Liver (tissue), 9 donors: ENCODE results near the gene SMOC2. TPM values are rescaled to one million over a fixed set of nuclear protein-coding genes. Genes with fewer than 3 reads are reported as not detected.
A peak's percentile ranks its signal among the peaks of the same experiment; 100 is the strongest.

Experiments
- DNase-seq: peaks from one replicate; pipeline ENCODE4 v3.0.0-alpha.2; 2017; ENCODE audit warnings: low spot score
- H3K27ac ChIP-seq, 2 donors: one replicate each; pipeline ENCODE4 v1.7.0; 2013; ENCODE audit warnings: inconsistent platforms in 2 of 2, low read length in 2 of 2, control low read depth in 1 of 2, low read depth in 1 of 2, mild to moderate bottlenecking in 1 of 2
- H3K27me3 ChIP-seq, 4 donors: one replicate each; pipeline versions ENCODE4 v1.6.1 to v1.7.0; 2013; ENCODE audit warnings: low read length in 3 of 4, inconsistent platforms in 1 of 4, mild to moderate bottlenecking in 1 of 4, moderate library complexity in 1 of 4; ENCODE audit not compliant: control insufficient read depth in 4 of 4, insufficient read depth in 4 of 4
- H3K36me3 ChIP-seq, 4 donors: one replicate each; pipeline versions ENCODE4 v1.6.1 to v1.7.0; 2013; ENCODE audit warnings: low read length in 3 of 4, mild to moderate bottlenecking in 3 of 4, low read depth in 1 of 4, moderate library complexity in 1 of 4; ENCODE audit not compliant: control insufficient read depth in 4 of 4, insufficient read depth in 3 of 4
- H3K4me1 ChIP-seq, 4 donors: one replicate each; pipeline versions ENCODE4 v1.6.1 to v1.7.0; 2013; ENCODE audit warnings: low read length in 3 of 4, mild to moderate bottlenecking in 3 of 4, moderate library complexity in 1 of 4; ENCODE audit not compliant: control insufficient read depth in 4 of 4, insufficient read depth in 4 of 4
- H3K4me3 ChIP-seq, 3 donors: one replicate each; pipeline versions ENCODE4 v1.6.1 to v1.7.0; 2013; ENCODE audit warnings: low read length in 3 of 3, control low read depth in 1 of 3, low read depth in 1 of 3, mild to moderate bottlenecking in 1 of 3
- H3K9ac ChIP-seq, 2 donors: one replicate each; pipeline ENCODE4 v1.7.0; 2013; ENCODE audit warnings: low read length in 2 of 2, mild to moderate bottlenecking in 2 of 2, moderate library complexity in 2 of 2, control low read depth in 1 of 2, low read depth in 1 of 2
- H3K9me3 ChIP-seq, 4 donors: one replicate each; pipeline versions ENCODE4 v1.6.1 to v1.7.0; 2013; ENCODE audit warnings: low read length in 3 of 4; ENCODE audit not compliant: control insufficient read depth in 4 of 4
- FOXA1 ChIP-seq: IDR thresholded peaks from 2 replicates; pipeline ENCODE4 v1.6.1; 2016; ENCODE audit warnings: antibody characterized with exemption
- FOXA2 ChIP-seq: IDR thresholded peaks from 2 replicates; pipeline ENCODE4 v1.6.1; 2016; ENCODE audit warnings: antibody characterized with exemption
- GABPA ChIP-seq, 2 donors: IDR thresholded peaks in 1 of 2; conservative IDR thresholded peaks in 1 of 2; 2 replicates each; pipeline ENCODE4 v1.6.1; 2016; ENCODE audit warnings: antibody characterized with exemption in 2 of 2, mild to moderate bottlenecking in 1 of 2, moderate library complexity in 1 of 2
- MAX ChIP-seq: IDR thresholded peaks from 2 replicates; pipeline ENCODE4 v1.6.1; 2016; ENCODE audit warnings: antibody characterized with exemption
- REST ChIP-seq: IDR thresholded peaks from 2 replicates; pipeline ENCODE4 v1.6.1; 2016; ENCODE audit warnings: antibody characterized with exemption, mild to moderate bottlenecking
- RXRA ChIP-seq, 2 donors: IDR thresholded peaks; 2 replicates each; pipeline ENCODE4 v1.6.1; 2017 to 2018; ENCODE audit warnings: antibody characterized with exemption in 2 of 2, mild to moderate bottlenecking in 1 of 2
- SP1 ChIP-seq: IDR thresholded peaks from 2 replicates; pipeline ENCODE4 v1.6.1; 2018; ENCODE audit warnings: antibody characterized with exemption, mild to moderate bottlenecking
- YY1 ChIP-seq: IDR thresholded peaks from 2 replicates; pipeline ENCODE4 v1.6.1; 2016; ENCODE audit warnings: antibody characterized with exemption, mild to moderate bottlenecking
- ZBTB33 ChIP-seq: IDR thresholded peaks from 2 replicates; pipeline ENCODE4 v1.6.1; 2016; ENCODE audit warnings: antibody characterized with exemption
- WGBS: extraction: QIAGEN DNeasy Blood & Tissue Kit; methylation state at CpG from one replicate; pipeline ENCODE4 v1.1.7; 2013; 5-methylcytosine and 5-hydroxymethylcytosine counted together
- polyA plus RNA-seq, 2 donors: library from polyadenylated mRNA; stranded (reverse) in 1 of 2; unstranded in 1 of 2; fragments of 200-250 nt in 1 of 2; fragments of >200 nt in 1 of 2; fragmentation: Nextera tagmentation in 1 of 2; extraction: Ambion mirVana in 1 of 2; gene quantifications; one replicate each; pipeline versions ENCODE4 v1.2.1 to v1.2.3, GENCODE V29; 2013 to 2015
- total RNA-seq, 2 donors: library from RNA; depleted of rRNA; stranded (reverse); fragments of >200 nt; gene quantifications; one replicate each; pipeline ENCODE4 v1.2.3, GENCODE V29; 2014
- TF ChIP-seq, protein P1 (sequence below): IDR thresholded peaks from 2 replicates; pipeline ENCODE4 v1.6.1; 2016; ENCODE audit warnings: antibody characterized with exemption
- donor health status: healthy.
- donor health status: healthy.
- donor health status: healthy.
- donor health status: healthy.
- donor health status: healthy.

The SMOC2 gene
- total and polyA plus RNA-seq, 4 donors: 0.23 to 1.9 (median 1.1) TPM

DNA sequence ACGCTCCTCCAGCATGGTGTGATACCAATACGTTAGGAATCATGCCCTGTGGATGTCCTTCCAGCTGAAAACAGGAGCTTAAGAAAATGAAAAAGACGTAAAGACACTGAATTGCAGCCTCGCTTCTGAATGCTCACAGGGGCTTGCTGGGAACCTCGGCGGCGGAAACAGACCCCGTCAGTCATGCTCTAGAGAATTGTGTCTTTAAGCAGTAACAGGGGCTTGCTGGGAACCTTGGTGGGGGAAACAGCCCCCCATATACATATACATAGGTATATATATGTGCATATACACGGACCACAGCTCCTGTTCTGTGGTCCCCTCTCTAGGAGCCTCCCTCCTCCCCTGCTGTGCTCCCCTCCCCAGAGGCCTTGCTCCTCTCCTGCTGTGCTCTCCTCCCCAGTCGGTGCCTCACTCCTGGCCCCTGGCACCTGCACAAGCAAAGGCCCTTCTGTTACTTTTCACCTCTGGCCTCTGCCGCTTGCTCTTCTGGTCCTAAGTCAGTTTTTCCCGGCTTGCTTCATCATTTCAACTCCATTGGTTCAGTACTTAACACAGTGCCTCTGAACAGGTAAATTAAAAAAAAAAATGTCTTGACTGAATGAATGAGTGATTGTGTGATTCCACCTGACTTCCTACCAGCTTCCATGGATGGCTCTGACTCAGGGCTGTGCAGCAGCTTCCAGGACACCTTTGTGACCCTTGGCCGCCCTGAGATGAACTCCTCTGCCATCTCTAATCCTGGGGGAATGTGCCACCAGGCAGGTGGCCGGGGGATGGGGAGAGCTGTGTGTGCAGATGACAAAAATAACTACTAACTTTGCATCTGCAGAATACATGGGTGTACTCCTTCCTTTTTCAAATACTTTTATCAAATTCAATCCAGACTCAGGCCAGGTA, 246.1 kb downstream of the SMOC2 start:
- no peak overlapping the region for H3K4me3 ChIP-seq
- no peaks in the 10 kb centered on the region for H3K9me3 ChIP-seq
- H3K27ac ChIP-seq: no peak overlapping the region
- peak; percentile 19 for DNase-seq
- no peaks in the 10 kb centered on the region for H3K36me3 ChIP-seq
- no peaks in the 10 kb centered on the region for H3K4me1 ChIP-seq
- H3K9ac ChIP-seq: no peak overlapping the region
- 67% methylated on average over 14 of the region's 14 CpGs for WGBS
- no peaks in the 10 kb centered on the region for H3K27me3 ChIP-seq
- TF ChIP-seq YY1 (no peak), ZBTB33 (no peak), FOXA1 (no peak)

DNA sequence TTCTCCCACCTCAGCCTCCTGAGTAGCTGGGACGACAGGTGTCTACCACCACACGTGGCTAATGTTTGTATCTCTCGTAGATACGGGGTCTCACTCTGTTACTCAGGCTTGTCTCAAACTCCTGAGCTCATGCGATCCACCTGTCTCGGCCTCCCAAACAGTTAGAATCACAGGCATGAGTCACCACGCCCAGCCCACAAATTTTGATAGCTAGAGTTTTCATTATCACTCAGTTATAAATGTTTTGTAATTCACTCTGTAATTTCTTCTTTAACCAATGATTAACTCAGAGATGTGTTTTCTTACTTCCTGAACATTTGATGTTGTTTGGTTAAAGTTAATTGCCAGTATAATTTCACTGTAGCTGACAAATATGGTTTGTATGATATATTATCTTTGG, 249.3 kb downstream of the SMOC2 start:
- Histone ChIP-seq H3K36me3 (no peaks in the 10 kb centered on the region), H3K27me3 (no peaks in the 10 kb centered on the region), H3K9ac (no peak overlapping the region), H3K4me1 (no peaks in the 10 kb centered on the region), H3K27ac (no peak overlapping the region), H3K9me3 (no peaks in the 10 kb centered on the region), H3K4me3 (no peak overlapping the region)
- WGBS: 84% methylated on average over 7 of the region's 7 CpGs
- TF ChIP-seq FOXA2 (no peak), RXRA (IDR thresholded peaks at IDR 0.05) (no peak), REST (no peak), ZBTB33 (no peak), GABPA (IDR thresholded peaks at IDR 0.05 in 1 of 2, conservative IDR thresholded peaks at IDR 0.05 in 1 of 2) (no peak), SP1 (no peak), MAX (no peak), FOXA1 (no peak)
- TF ChIP-seq, protein P1, sequence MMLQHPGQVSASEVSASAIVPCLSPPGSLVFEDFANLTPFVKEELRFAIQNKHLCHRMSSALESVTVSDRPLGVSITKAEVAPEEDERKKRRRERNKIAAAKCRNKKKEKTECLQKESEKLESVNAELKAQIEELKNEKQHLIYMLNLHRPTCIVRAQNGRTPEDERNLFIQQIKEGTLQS: no peak
- no peak for DNase-seq
